WTC11 (cell line): ENCODE measurements around the gene UGT2B11. TPM values are rescaled to one million over a fixed set of nuclear protein-coding genes. Genes with fewer than 3 reads are reported as not detected.

Source experiments
- ATAC-seq: fragments of 200-7000 bp; cut with Tn5 transposase; 2 replicates; pipeline ENCODE4 v1.10.0; 2021; ENCODE audit warnings: mild to moderate bottlenecking, moderate library complexity
- CTCF ChIA-PET: fragments of 300-600 bp; sonication (Branson Sonifier 250); formaldehyde crosslinking; loops from one replicate; lab custom pipeline; 2021; ENCODE audit warnings: antibody characterized with exemption; lab: Charles Lee
- POLR2A ChIA-PET: fragments of 350-600 bp; sonication (Branson Sonifier 250); formaldehyde crosslinking; loops from one replicate; lab custom pipeline; 2021; ENCODE audit warnings: antibody characterized with exemption; lab: Charles Lee
- DNase-seq: peaks from one replicate; pipeline ENCODE4 v3.0.0; 2021; ENCODE audit warnings: low spot score
- H3K27ac Mint-ChIP-seq: 2 replicates; pipeline ENCODE4 v1.8.0; 2021; ENCODE audit warnings: mixed read lengths
- H3K27me3 Mint-ChIP-seq: 2 replicates; pipeline ENCODE4 v1.8.0; 2021; ENCODE audit warnings: low read depth, mild to moderate bottlenecking, moderate library complexity, mixed read lengths
- H3K36me3 Mint-ChIP-seq: 2 replicates; pipeline ENCODE4 v1.8.0; 2021; ENCODE audit warnings: mixed read lengths
- H3K4me1 Mint-ChIP-seq: 2 replicates; pipeline ENCODE4 v1.8.0; 2022; ENCODE audit warnings: mixed read lengths
- H3K4me3 Mint-ChIP-seq: 2 replicates; pipeline ENCODE4 v1.8.0; 2021; ENCODE audit warnings: mild to moderate bottlenecking, moderate library complexity, mixed read lengths
- H3K9me3 Mint-ChIP-seq: 2 replicates; pipeline ENCODE4 v1.8.0; 2021; ENCODE audit warnings: mixed read lengths
- ATF6 ChIP-seq: sonication (generic); formaldehyde crosslinking; IDR thresholded peaks from 2 replicates; pipeline ENCODE4 v1.8.1; 2023; ENCODE audit warnings: mild to moderate bottlenecking, missing genetic modification reagents
- CREM ChIP-seq: sonication (generic); formaldehyde crosslinking; IDR thresholded peaks from 2 replicates; pipeline ENCODE4 v1.8.1; 2022; ENCODE audit warnings: mild to moderate bottlenecking, missing genetic modification reagents, moderate library complexity
- CTCF ChIP-seq: fragments of 200-600 bp; IDR thresholded peaks from 2 replicates; pipeline ENCODE4 v1.8.0; 2022; ENCODE audit warnings: antibody characterized with exemption
- FOXP1 ChIP-seq: sonication (generic); formaldehyde crosslinking; IDR thresholded peaks from 2 replicates; pipeline ENCODE4 v1.8.0; 2022; ENCODE audit warnings: missing genetic modification reagents, mild to moderate bottlenecking, moderate library complexity, borderline replicate concordance
- GRHL2 ChIP-seq: fragments of 250-450 bp; sonication (Bioruptor Pico); IDR thresholded peaks from 2 replicates; pipeline ENCODE4 v1.8.0; 2022; ENCODE audit warnings: mild to moderate bottlenecking, moderate library complexity; ENCODE audit not compliant: insufficient replicate concordance, severe bottlenecking
- HMGXB4 ChIP-seq: sonication (generic); formaldehyde crosslinking; IDR thresholded peaks from 2 replicates; pipeline ENCODE4 v1.8.1; 2023; ENCODE audit warnings: mild to moderate bottlenecking, moderate library complexity, missing genetic modification reagents
- JAZF1 ChIP-seq: fragments of 250-450 bp; sonication (Bioruptor Pico); IDR thresholded peaks from 2 replicates; pipeline ENCODE4 v1.9.0; 2021; ENCODE audit warnings: moderate library complexity, mild to moderate bottlenecking, inconsistent platforms
- JUN ChIP-seq: sonication (generic); formaldehyde crosslinking; IDR thresholded peaks from 2 replicates; pipeline ENCODE4 v1.8.0; 2023; ENCODE audit warnings: mild to moderate bottlenecking, missing genetic modification reagents
- MXD4 ChIP-seq: fragments of 250-450 bp; sonication (Bioruptor Pico); IDR thresholded peaks from 2 replicates; pipeline ENCODE4 v1.8.0; 2021; ENCODE audit warnings: mild to moderate bottlenecking, moderate library complexity, borderline replicate concordance
- NFE2L1 ChIP-seq: sonication (generic); formaldehyde crosslinking; IDR thresholded peaks from 2 replicates; pipeline ENCODE4 v1.8.1; 2023; ENCODE audit warnings: missing genetic modification reagents
- NFYB ChIP-seq: sonication (generic); formaldehyde crosslinking; conservative IDR thresholded peaks from 2 replicates; pipeline ENCODE4 v1.8.0; 2022; ENCODE audit warnings: low read depth, missing genetic modification reagents
- NR2C2 ChIP-seq: sonication (generic); formaldehyde crosslinking; IDR thresholded peaks from 2 replicates; pipeline ENCODE4 v1.8.0; 2022; ENCODE audit warnings: mild to moderate bottlenecking, missing genetic modification reagents
- RELA ChIP-seq: sonication (generic); formaldehyde crosslinking; IDR thresholded peaks from 2 replicates; pipeline ENCODE4 v1.8.1; 2022; ENCODE audit warnings: missing genetic modification reagents, mild to moderate bottlenecking, borderline replicate concordance
- STAT6 ChIP-seq: sonication (generic); formaldehyde crosslinking; conservative IDR thresholded peaks from 2 replicates; pipeline ENCODE4 v1.8.1; 2023; ENCODE audit warnings: mild to moderate bottlenecking, low read depth, missing genetic modification reagents, moderate library complexity
- TCF7 ChIP-seq: sonication (generic); formaldehyde crosslinking; IDR thresholded peaks from 2 replicates; pipeline ENCODE4 v1.8.0; 2022; ENCODE audit warnings: mild to moderate bottlenecking, low read depth, missing genetic modification reagents, moderate library complexity
- ZNF121 ChIP-seq: sonication (generic); formaldehyde crosslinking; IDR thresholded peaks from 2 replicates; pipeline ENCODE4 v1.8.0; 2023; ENCODE audit warnings: missing genetic modification reagents
- ZNF138 ChIP-seq: sonication (generic); formaldehyde crosslinking; conservative IDR thresholded peaks from 2 replicates; pipeline ENCODE4 v1.8.1; 2022; ENCODE audit warnings: mild to moderate bottlenecking, moderate library complexity, missing genetic modification reagents
- total RNA-seq: library from RNA; stranded (reverse); gene quantifications from 3 replicates; pipeline ENCODE4 v1.2.3, GENCODE V29; 2021
- TF ChIP-seq, protein P1 (sequence below): sonication (generic); formaldehyde crosslinking; IDR thresholded peaks from 2 replicates; pipeline ENCODE4 v1.8.0; 2023; ENCODE audit warnings: missing genetic modification reagents, mild to moderate bottlenecking, borderline replicate concordance
- TF ChIP-seq, protein P2 (sequence below): sonication (generic); formaldehyde crosslinking; IDR thresholded peaks from 2 replicates; pipeline ENCODE4 v1.8.1; 2023; ENCODE audit warnings: mild to moderate bottlenecking, missing genetic modification reagents, moderate library complexity
- TF ChIP-seq, protein P3 (sequence below): sonication (generic); formaldehyde crosslinking; IDR thresholded peaks from 2 replicates; pipeline ENCODE4 v1.8.0; 2022; ENCODE audit warnings: mild to moderate bottlenecking, missing genetic modification reagents

UGT2B11 gene
- total RNA-seq, 1 experiment from 2014 or later: not detected

DNA sequence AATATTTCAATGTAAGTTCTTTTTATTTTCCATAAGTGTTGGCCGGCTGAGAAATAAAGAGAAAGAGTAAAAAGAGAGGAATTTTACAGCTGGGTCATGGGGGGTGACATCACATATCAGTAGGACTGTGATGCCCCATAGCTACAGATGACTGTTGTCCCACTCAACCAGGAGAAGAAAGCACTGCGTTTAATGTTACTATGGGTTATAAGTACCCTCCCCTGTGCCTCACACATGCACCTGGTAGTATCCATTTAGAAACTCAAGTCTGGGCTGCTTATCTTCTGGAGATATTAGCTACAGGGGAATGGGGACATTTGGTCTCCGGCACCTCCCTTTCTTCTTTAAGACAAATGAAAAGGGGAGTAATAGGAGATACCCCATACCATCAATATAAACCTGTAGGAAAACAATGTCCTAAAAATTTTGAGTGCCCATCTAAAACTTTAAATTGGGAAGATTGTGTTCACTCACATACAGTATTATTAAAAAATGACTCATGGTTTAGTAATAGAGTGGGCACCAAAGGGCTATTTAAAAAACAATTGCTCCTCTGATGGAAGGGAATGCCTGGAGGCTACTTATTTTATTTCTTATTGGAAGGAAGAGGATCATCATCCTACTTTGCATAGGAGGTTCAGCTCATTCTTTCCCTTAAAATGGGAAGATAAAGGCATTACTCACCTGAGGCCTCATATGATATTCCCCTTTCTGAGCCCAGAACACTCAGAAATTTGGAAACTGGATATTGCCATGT is 18.2 kb downstream of the UGT2B11 start:
- no peaks in the 10 kb centered on the region for H3K27me3 Mint-ChIP-seq
- TF ChIP-seq CTCF (no peak), STAT6 (CRISPR knock-in tag) (no peak), GRHL2 (no peak), RELA (CRISPR knock-in tag) (no peak), NR2C2 (CRISPR knock-in tag) (no peak), HMGXB4 (CRISPR knock-in tag) (no peak), JAZF1 (no peak), ZNF121 (CRISPR knock-in tag) (no peak), FOXP1 (CRISPR knock-in tag) (no peak), MXD4 (no peak)
- TF ChIP-seq, all 79 proteins: peak for 0
- peaks cover 31% of the 10 kb centered on the region for H3K9me3 Mint-ChIP-seq
- POLR2A ChIA-PET: no interaction called here
- H3K4me1 Mint-ChIP-seq: no peaks in the 10 kb centered on the region
- no peak for DNase-seq
- H3K4me3 Mint-ChIP-seq: no peak overlapping the region
- H3K36me3 Mint-ChIP-seq: peaks cover 3% of the 10 kb centered on the region; the same call in 1 of the 2 replicates
- CTCF ChIA-PET: no interaction called here
- no peak for ATAC-seq
- H3K27ac Mint-ChIP-seq: no peak overlapping the region

- no peak for ATAC-seq
- H3K27ac Mint-ChIP-seq: no peak overlapping the region
- H3K27me3 Mint-ChIP-seq: no peaks in the 10 kb centered on the region
- no peak overlapping the region for H3K4me3 Mint-ChIP-seq
- H3K9me3 Mint-ChIP-seq: peaks cover 30% of the 10 kb centered on the region
- no peak for DNase-seq
- ChIA-PET CTCF (no interaction called here), POLR2A (no interaction called here)
- H3K4me1 Mint-ChIP-seq: no peaks in the 10 kb centered on the region
- H3K36me3 Mint-ChIP-seq: peaks cover 3% of the 10 kb centered on the region; the same call in 1 of the 2 replicates
- TF ChIP-seq ATF6 (CRISPR knock-in tag): no peak
- no peak for TF ChIP-seq RELA (CRISPR knock-in tag)
- TF ChIP-seq, protein P1, sequence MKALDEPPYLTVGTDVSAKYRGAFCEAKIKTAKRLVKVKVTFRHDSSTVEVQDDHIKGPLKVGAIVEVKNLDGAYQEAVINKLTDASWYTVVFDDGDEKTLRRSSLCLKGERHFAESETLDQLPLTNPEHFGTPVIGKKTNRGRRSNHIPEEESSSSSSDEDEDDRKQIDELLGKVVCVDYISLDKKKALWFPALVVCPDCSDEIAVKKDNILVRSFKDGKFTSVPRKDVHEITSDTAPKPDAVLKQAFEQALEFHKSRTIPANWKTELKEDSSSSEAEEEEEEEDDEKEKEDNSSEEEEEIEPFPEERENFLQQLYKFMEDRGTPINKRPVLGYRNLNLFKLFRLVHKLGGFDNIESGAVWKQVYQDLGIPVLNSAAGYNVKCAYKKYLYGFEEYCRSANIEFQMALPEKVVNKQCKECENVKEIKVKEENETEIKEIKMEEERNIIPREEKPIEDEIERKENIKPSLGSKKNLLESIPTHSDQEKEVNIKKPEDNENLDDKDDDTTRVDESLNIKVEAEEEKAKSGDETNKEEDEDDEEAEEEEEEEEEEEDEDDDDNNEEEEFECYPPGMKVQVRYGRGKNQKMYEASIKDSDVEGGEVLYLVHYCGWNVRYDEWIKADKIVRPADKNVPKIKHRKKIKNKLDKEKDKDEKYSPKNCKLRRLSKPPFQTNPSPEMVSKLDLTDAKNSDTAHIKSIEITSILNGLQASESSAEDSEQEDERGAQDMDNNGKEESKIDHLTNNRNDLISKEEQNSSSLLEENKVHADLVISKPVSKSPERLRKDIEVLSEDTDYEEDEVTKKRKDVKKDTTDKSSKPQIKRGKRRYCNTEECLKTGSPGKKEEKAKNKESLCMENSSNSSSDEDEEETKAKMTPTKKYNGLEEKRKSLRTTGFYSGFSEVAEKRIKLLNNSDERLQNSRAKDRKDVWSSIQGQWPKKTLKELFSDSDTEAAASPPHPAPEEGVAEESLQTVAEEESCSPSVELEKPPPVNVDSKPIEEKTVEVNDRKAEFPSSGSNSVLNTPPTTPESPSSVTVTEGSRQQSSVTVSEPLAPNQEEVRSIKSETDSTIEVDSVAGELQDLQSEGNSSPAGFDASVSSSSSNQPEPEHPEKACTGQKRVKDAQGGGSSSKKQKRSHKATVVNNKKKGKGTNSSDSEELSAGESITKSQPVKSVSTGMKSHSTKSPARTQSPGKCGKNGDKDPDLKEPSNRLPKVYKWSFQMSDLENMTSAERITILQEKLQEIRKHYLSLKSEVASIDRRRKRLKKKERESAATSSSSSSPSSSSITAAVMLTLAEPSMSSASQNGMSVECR (CRISPR knock-in tag): no peak
- TF ChIP-seq, protein P2, sequence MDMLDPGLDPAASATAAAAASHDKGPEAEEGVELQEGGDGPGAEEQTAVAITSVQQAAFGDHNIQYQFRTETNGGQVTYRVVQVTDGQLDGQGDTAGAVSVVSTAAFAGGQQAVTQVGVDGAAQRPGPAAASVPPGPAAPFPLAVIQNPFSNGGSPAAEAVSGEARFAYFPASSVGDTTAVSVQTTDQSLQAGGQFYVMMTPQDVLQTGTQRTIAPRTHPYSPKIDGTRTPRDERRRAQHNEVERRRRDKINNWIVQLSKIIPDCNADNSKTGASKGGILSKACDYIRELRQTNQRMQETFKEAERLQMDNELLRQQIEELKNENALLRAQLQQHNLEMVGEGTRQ (CRISPR knock-in tag): no peak
- TF ChIP-seq GRHL2: no peak
- TF ChIP-seq CREM (CRISPR knock-in tag): no peak
- no peak for TF ChIP-seq JUN
- no peak for TF ChIP-seq NFE2L1 (CRISPR knock-in tag)
- TF ChIP-seq ZNF138: no peak
- TF ChIP-seq NFYB: no peak
- no peak for TF ChIP-seq TCF7 (CRISPR knock-in tag)
- TF ChIP-seq, protein P3, sequence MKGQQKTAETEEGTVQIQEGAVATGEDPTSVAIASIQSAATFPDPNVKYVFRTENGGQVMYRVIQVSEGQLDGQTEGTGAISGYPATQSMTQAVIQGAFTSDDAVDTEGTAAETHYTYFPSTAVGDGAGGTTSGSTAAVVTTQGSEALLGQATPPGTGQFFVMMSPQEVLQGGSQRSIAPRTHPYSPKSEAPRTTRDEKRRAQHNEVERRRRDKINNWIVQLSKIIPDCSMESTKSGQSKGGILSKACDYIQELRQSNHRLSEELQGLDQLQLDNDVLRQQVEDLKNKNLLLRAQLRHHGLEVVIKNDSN (CRISPR knock-in tag): no peak
Measured at GRCh38 chr4:69194166-69194565, 20.4 kb downstream of the UGT2B11 start.
